ENCODE data around the gene ORMDL2.

Gene ORMDL2

GRCh38 chr12:55839345-55840140, 21.7 kb downstream of the ORMDL2 start:
- FAIRE-seq (no peak), DNase-seq (ENCODE audit: insufficient read length, low spot score) (no peak)
- TF ChIP-seq POLR2A (IDR thresholded peaks at IDR 0.05; ENCODE audit: low read depth, low read length), result no peak

- FAIRE-seq, result no peak
- no peak for DNase-seq (ENCODE audit: insufficient read length, low spot score)
- no peak for TF ChIP-seq POLR2A (IDR thresholded peaks at IDR 0.05; ENCODE audit: low read depth, low read length)
Measured at GRCh38 chr12:55840581-55841351, 22.9 kb downstream of the ORMDL2 start.

GRCh38 chr12:55842681-55843429, 25.0 kb downstream of the ORMDL2 start, which contains the start of gene MMP19:
MMP19 (minus strand) TSS chr12:55842936; CDS start chr12:55842830, 106 bp downstream.
- FAIRE-seq (peak; percentile 43), DNase-seq (ENCODE audit: insufficient read length, low spot score) (no peak)
- TF ChIP-seq POLR2A (IDR thresholded peaks at IDR 0.05; ENCODE audit: low read depth, low read length), result peak; percentile 5; the same call in 1 of the 2 replicates

GRCh38 chr12:55843431-55843830, 25.6 kb downstream of the ORMDL2 start:
- no peak for DNase-seq (ENCODE audit: insufficient read length, low spot score)
- TF ChIP-seq POLR2A (IDR thresholded peaks at IDR 0.05; ENCODE audit: low read depth, low read length), result no peak
- no peak for FAIRE-seq

- FAIRE-seq (no peak), DNase-seq (ENCODE audit: insufficient read length, low spot score) (no peak)
- no peak for TF ChIP-seq POLR2A (IDR thresholded peaks at IDR 0.05; ENCODE audit: low read depth, low read length)
Measured at GRCh38 chr12:55844961-55845360, 27.1 kb downstream of the ORMDL2 start.

- DNase-seq (ENCODE audit: insufficient read length, low spot score) (no peak), FAIRE-seq (no peak)
- TF ChIP-seq POLR2A (IDR thresholded peaks at IDR 0.05; ENCODE audit: low read depth, low read length), result no peak
Measured at GRCh38 chr12:55845361-55845760, 27.5 kb downstream of the ORMDL2 start.

GRCh38 chr12:55845785-55846496, 28.1 kb downstream of the ORMDL2 start:
- no peak for TF ChIP-seq POLR2A (IDR thresholded peaks at IDR 0.05; ENCODE audit: low read depth, low read length)
- FAIRE-seq (no peak), DNase-seq (ENCODE audit: insufficient read length, low spot score) (no peak)

- DNase-seq (ENCODE audit: insufficient read length, low spot score) (no peak), FAIRE-seq (no peak)
- TF ChIP-seq POLR2A (IDR thresholded peaks at IDR 0.05; ENCODE audit: low read depth, low read length), result no peak
Measured at GRCh38 chr12:55847033-55847432, 29.2 kb downstream of the ORMDL2 start.

- TF ChIP-seq POLR2A (IDR thresholded peaks at IDR 0.05; ENCODE audit: low read depth, low read length), result peak; percentile 52; the same call in 1 of the 2 replicates
- FAIRE-seq (peak; percentile 90), DNase-seq (ENCODE audit: insufficient read length, low spot score) (peak; percentile 76)
Measured at GRCh38 chr12:55847603-55848291, 29.9 kb downstream of the ORMDL2 start.

- no peak for TF ChIP-seq POLR2A (IDR thresholded peaks at IDR 0.05; ENCODE audit: low read depth, low read length)
- FAIRE-seq, result no peak
- DNase-seq (ENCODE audit: insufficient read length, low spot score), result no peak
Measured at GRCh38 chr12:55849616-55850343, 31.9 kb downstream of the ORMDL2 start.

- DNase-seq (ENCODE audit: insufficient read length, low spot score) (no peak), FAIRE-seq (no peak)
- TF ChIP-seq POLR2A (IDR thresholded peaks at IDR 0.05; ENCODE audit: low read depth, low read length), result no peak
Measured at GRCh38 chr12:55850401-55850800, 32.6 kb downstream of the ORMDL2 start.

- no peak for TF ChIP-seq POLR2A (IDR thresholded peaks at IDR 0.05; ENCODE audit: low read depth, low read length)
- FAIRE-seq (no peak), DNase-seq (ENCODE audit: insufficient read length, low spot score) (no peak)
Measured at GRCh38 chr12:55850893-55851292, 33.1 kb downstream of the ORMDL2 start.
